ENCODE measurements around the gene OR10AD1. TPM values are rescaled to one million over a fixed set of nuclear protein-coding genes. Genes with fewer than 3 reads are reported as not detected.

OR10AD1 gene
- total and polyA plus RNA-seq, 10 of the 15 experiments (the other 5 are each of a cell fraction or from before 2014, with no cell fraction given), result 0.04 to 0.12 TPM; not detected in 8

- FAIRE-seq, result no peak
Measured at GRCh38 chr12:48192861-48193260, 10.2 kb downstream of the OR10AD1 start.

GRCh38 chr12:48191096-48191495 lies 12.0 kb downstream of the OR10AD1 start:
- POLR2A ChIA-PET, result no interaction called here
- no peak overlapping the region for H3K27ac ChIP-seq (ENCODE audit: control insufficient read depth, insufficient read depth)

More at GRCh38 chr12:48192861-48193260, 10.2 kb downstream of the OR10AD1 start:
- in situ Hi-C loops (cut with MboI), result no loop called here
- DNase-seq (ENCODE audit: low read depth, low spot score) (no peak), ATAC-seq (no peak)
- ChIA-PET POLR2A (no interaction called here), CTCF (interaction anchor here (0.9 kb wide), 1 partner anchor 18 kb away, joined by 3 read pairs; no protein-coding TSS in a partner anchor), RAD21 (ENCODE audit: unreplicated experiment) (no interaction called here), SMC1A (ENCODE audit: uncharacterized antibody, unreplicated experiment) (interaction anchor here (1.2 kb wide), 1 partner anchor 25 kb away, joined by 3 read pairs; no protein-coding TSS in a partner anchor)
- TF ChIP-seq SKIL (IDR thresholded peaks at IDR 0.05; ENCODE audit: low read depth, poor library complexity, severe bottlenecking), result no peak
- no peaks in the 10 kb centered on the region for H3K9me3 ChIP-seq (replicated peaks; ENCODE audit: control insufficient read depth, insufficient read depth, low read length)
- H3K36me3 ChIP-seq (ENCODE audit: control insufficient read depth in 2 of 2, insufficient read depth in 2 of 2, low read length in 1 of 2), result no peaks in the 10 kb centered on the region
- no peak overlapping the region for H2AFZ ChIP-seq (ENCODE audit: control insufficient read depth, low read depth, low read length)
- no peaks in the 10 kb centered on the region for H4K20me1 ChIP-seq (ENCODE audit: control insufficient read depth, insufficient read depth)
- H3K27me3 ChIP-seq (replicated peaks in 1 of 2; ENCODE audit: control insufficient read depth in 2 of 2, insufficient read depth in 2 of 2, low read length in 1 of 2), result peaks cover 0 to 2% of the 10 kb centered on the region in 2 experiments; a peak in 1 of 4 replicates
- intact Hi-C loops (cut with micrococcal nuclease; ENCODE audit: unreplicated experiment), result loop anchor here (10.0 kb wide), 1 partner anchor 162 kb away; the partner anchor contains the start of gene ZNF641
- no peaks in the 10 kb centered on the region for H3K79me2 ChIP-seq (ENCODE audit: control insufficient read depth, insufficient read depth, low read length)
- no peak overlapping the region for H3K4me2 ChIP-seq (ENCODE audit: control insufficient read depth, insufficient read depth)
- WGBS (ENCODE audit: insufficient coverage, insufficient replicate concordance, low lambda C conversion rate, missing lambda C conversion rate), result 28% methylated on average over 1 of the region's 1 CpG
- H3K27ac ChIP-seq (ENCODE audit: control insufficient read depth, insufficient read depth), result no peak overlapping the region
- BruUV-seq (replicated peaks), result no TSS peak
- H3K4me3 ChIP-seq, result no peak overlapping the region
- H3K9ac ChIP-seq (ENCODE audit: control insufficient read depth, insufficient read depth, low read length), result no peak overlapping the region
- H3K4me1 ChIP-seq (ENCODE audit: control insufficient read depth, insufficient read depth, low read length), result 0 out of 2 replicates have a peak, but pooled peaks cover 2% of the 10 kb centered on the region

More at GRCh38 chr12:48191096-48191495, 12.0 kb downstream of the OR10AD1 start:
- ChIA-PET SMC1A (ENCODE audit: uncharacterized antibody, unreplicated experiment) (no interaction called here), RAD21 (ENCODE audit: unreplicated experiment) (no interaction called here), CTCF (no interaction called here)
- H3K27me3 ChIP-seq (replicated peaks in 1 of 2; ENCODE audit: control insufficient read depth in 2 of 2, insufficient read depth in 2 of 2, low read length in 1 of 2), result peaks cover 0 to 2% of the 10 kb centered on the region in 2 experiments; a peak in 1 of 4 replicates
- TF ChIP-seq YY1 (IDR thresholded peaks at IDR 0.05; ENCODE audit: low read depth, low read length) (no peak), ETV6 (conservative IDR thresholded peaks at IDR 0.05 in 1 of 2, IDR thresholded peaks at IDR 0.05 in 1 of 2; ENCODE audit: borderline replicate concordance in 1 of 2, low read depth in 1 of 2) (no peak), FOXM1 (IDR thresholded peaks at IDR 0.05; ENCODE audit: low read depth, low read length) (no peak), SIN3A (IDR thresholded peaks at IDR 0.05; ENCODE audit: low read depth, low read length) (no peak), HDAC6 (IDR thresholded peaks at IDR 0.05; ENCODE audit: unreplicated experiment) (no peak), SRF (IDR thresholded peaks at IDR 0.05; ENCODE audit: low read depth in 2 of 2, low read length in 2 of 2) (no peak), TCF3 (IDR thresholded peaks at IDR 0.05; ENCODE audit: borderline replicate concordance, insufficient read depth, low read depth, low read length) (no peak), PML (IDR thresholded peaks at IDR 0.05; ENCODE audit: low read length) (no peak), CBX5 (IDR thresholded peaks at IDR 0.05; ENCODE audit: low read depth) (no peak), BACH1 (IDR thresholded peaks at IDR 0.05; ENCODE audit: borderline replicate concordance) (no peak), GATAD2B (conservative IDR thresholded peaks at IDR 0.05; ENCODE audit: low read depth) (no peak), SUPT20H (IDR thresholded peaks at IDR 0.05; ENCODE audit: borderline replicate concordance, control insufficient read depth, low read depth, low read length) (no peak)
- in situ Hi-C loops (cut with MboI) (no loop called here), intact Hi-C loops (cut with micrococcal nuclease; ENCODE audit: unreplicated experiment) (loop anchor here (10.0 kb wide), 1 partner anchor 164 kb away; the partner anchor contains the start of gene ZNF641)
- H3K4me3 ChIP-seq, result no peak overlapping the region
- DNase-seq (ENCODE audit: low read depth, low spot score) (no peak), ATAC-seq (no peak), FAIRE-seq (no peak)
- no peak overlapping the region for H3K9ac ChIP-seq (ENCODE audit: control insufficient read depth, insufficient read depth, low read length)
- H3K4me1 ChIP-seq (ENCODE audit: control insufficient read depth, insufficient read depth, low read length), result no peaks in the 10 kb centered on the region
- H3K9me3 ChIP-seq (replicated peaks; ENCODE audit: control insufficient read depth, insufficient read depth, low read length), result no peaks in the 10 kb centered on the region
- H3K36me3 ChIP-seq (ENCODE audit: control insufficient read depth in 2 of 2, insufficient read depth in 2 of 2, low read length in 1 of 2), result no peaks in the 10 kb centered on the region
- BruUV-seq (replicated peaks), result no TSS peak
- no peaks in the 10 kb centered on the region for H3K79me2 ChIP-seq (ENCODE audit: control insufficient read depth, insufficient read depth, low read length)
- no peak overlapping the region for H3K4me2 ChIP-seq (ENCODE audit: control insufficient read depth, insufficient read depth)
- H4K20me1 ChIP-seq (ENCODE audit: control insufficient read depth, insufficient read depth), result no peaks in the 10 kb centered on the region
- no peak overlapping the region for H2AFZ ChIP-seq (ENCODE audit: control insufficient read depth, low read depth, low read length)
